Amygdala (tissue), 56 donors: ENCODE measurements around the gene CERKL.
"Not testable (repeated sequence)": the region's sequence is repeated elsewhere in the genome, so short reads cannot be mapped to it uniquely, and the experiment has no call there.

ENCODE experiments used
- DNase-seq, 56 donors: peaks; one replicate each; lab custom pipeline; 2025; lab: John Stamatoyannopoulos, UW

The CERKL gene, protein sequence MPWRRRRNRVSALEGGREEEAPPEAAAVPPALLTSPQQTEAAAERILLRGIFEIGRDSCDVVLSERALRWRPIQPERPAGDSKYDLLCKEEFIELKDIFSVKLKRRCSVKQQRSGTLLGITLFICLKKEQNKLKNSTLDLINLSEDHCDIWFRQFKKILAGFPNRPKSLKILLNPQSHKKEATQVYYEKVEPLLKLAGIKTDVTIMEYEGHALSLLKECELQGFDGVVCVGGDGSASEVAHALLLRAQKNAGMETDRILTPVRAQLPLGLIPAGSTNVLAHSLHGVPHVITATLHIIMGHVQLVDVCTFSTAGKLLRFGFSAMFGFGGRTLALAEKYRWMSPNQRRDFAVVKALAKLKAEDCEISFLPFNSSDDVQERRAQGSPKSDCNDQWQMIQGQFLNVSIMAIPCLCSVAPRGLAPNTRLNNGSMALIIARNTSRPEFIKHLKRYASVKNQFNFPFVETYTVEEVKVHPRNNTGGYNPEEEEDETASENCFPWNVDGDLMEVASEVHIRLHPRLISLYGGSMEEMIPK

GRCh38 chr2:181656450-181657291 is at the start of gene CERKL:
TSS of gene CERKL (minus strand) at chr2:181657105. CDS start at chr2:181657006, 99 bp downstream.
- peak in 10 of 56 donors; percentile 5 to 42 (median 22) for DNase-seq

DNA sequence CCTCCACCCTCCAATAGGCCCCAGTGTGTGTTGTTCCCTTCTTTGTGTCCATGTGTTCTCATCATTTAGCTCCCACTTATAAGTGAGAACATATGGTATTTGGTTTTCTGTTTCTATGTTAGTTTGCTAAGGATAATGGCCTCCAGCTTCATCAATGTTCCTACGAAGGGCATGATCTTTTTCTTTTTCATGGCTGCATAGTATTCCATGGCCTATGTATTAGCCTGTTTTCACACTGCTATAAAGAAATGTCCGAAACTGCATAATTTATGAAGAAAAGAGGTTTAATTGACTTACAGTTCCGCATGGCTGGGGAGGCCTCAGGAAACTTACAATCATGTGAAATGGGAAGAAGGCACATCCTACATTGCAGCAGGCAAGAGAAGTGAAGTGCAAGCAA is 45.6 kb upstream of the CERKL start:
- DNase-seq: not testable (repeated sequence)

- DNase-seq: no peak
Observed at GRCh38 chr2:181698223-181698622, 41.3 kb upstream of the CERKL start.

DNA sequence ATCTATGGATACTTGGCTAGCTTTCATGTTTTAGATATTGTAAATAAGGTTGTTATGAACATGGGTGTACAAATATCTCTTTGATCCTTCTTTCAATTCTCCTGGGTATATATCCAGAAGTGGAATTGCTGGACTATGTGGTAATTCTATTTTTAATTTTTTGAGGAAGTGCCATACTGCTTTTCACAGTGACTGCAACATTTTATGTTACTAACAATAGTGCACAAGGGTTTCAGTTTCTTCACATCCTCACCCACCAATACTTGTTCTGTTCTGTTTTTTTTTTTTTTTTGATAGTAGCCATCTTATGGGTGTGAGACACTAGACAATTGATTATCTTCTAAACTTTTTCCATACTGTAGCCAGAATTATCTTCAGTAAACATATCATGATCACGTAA is 40.7 kb upstream of the CERKL start:
- no peak for DNase-seq

DNA sequence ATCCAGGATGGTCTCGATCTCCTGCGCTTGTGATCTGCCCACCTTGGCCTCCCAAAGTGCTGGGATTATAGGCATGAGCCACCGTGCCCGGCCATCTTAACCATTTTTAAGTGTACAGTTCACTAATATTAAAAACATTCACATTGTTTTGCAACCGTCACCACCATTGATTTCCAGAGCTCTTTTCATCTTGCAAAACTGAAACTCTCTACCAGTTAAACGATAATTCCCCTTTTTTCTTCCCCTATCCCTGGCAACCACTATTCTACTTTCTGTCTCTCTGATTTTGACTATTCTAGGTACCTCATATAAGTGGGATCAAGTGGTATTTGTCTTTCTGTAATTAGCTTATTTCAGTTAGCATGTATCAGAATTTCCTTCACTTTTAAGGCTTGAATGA is 40.2 kb upstream of the CERKL start:
- no peak for DNase-seq

GRCh38 chr2:181694271-181694670 is 37.4 kb upstream of the CERKL start:
- DNase-seq: no peak

- DNase-seq: no peak
Observed at GRCh38 chr2:181690860-181691259, 34.0 kb upstream of the CERKL start.

DNA sequence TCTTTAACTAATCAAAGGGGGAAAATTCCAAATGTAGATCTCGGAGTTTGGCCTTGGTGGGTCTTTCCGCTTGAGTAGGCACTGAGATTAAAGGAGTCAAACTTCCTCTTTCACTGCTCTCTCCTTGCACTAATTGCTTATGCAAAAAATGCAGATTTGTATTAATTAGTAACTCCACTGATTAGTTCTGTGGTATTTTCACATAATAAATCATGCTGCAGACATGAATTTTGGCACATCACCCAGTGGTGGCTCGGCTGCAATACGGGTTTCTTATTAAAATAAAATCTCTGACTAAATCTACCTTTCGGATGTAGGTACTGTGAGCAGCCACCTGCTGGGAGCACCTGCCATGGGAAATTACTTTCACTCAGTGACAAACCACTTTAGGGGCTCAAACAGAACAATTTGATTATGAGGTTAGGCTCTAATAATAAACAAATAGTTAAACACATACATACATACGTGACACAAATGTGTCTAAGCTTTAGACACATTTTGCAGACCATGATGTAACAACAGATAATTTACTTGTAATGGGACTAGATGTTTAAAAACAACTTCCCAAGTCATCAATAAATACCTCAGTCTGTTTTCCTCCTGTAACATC is 29.8 kb upstream of the CERKL start:
- no peak for DNase-seq

- no peak for DNase-seq
Observed at GRCh38 chr2:181685150-181685688, 28.3 kb upstream of the CERKL start.

DNA sequence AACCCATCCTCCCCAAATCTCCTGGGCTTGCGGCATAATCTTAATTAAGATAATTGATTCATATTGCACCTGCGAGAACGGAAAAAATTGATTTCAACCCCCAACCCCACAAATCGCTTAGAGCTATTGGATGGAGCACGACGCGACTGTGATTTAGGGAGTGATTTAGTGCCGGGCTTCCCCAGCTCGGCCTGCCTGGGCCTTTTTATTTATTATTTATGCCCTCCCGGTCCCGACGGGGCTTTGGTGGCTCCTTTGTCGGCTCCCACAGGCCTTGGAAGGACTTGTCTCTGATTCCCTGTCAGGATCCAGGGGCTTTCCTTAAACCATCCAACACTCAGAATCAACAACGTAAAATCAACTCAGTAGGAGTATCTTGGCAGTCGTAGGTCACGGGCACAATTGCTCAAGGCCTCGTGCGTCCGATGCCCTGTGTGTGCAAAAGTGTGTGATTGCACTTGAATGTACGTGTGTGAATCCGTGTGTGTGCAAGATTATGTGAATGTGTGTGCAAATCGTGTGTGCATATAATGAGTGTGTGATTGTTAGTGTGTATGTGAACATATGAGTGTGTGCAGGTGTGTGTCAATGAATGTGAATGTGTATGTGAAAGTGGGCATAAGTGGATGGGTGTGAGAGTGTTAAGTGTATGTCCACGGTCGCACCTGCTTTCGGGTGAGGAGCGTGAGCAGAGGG is 27.7 kb upstream of the CERKL start:
- no peak for DNase-seq

DNA sequence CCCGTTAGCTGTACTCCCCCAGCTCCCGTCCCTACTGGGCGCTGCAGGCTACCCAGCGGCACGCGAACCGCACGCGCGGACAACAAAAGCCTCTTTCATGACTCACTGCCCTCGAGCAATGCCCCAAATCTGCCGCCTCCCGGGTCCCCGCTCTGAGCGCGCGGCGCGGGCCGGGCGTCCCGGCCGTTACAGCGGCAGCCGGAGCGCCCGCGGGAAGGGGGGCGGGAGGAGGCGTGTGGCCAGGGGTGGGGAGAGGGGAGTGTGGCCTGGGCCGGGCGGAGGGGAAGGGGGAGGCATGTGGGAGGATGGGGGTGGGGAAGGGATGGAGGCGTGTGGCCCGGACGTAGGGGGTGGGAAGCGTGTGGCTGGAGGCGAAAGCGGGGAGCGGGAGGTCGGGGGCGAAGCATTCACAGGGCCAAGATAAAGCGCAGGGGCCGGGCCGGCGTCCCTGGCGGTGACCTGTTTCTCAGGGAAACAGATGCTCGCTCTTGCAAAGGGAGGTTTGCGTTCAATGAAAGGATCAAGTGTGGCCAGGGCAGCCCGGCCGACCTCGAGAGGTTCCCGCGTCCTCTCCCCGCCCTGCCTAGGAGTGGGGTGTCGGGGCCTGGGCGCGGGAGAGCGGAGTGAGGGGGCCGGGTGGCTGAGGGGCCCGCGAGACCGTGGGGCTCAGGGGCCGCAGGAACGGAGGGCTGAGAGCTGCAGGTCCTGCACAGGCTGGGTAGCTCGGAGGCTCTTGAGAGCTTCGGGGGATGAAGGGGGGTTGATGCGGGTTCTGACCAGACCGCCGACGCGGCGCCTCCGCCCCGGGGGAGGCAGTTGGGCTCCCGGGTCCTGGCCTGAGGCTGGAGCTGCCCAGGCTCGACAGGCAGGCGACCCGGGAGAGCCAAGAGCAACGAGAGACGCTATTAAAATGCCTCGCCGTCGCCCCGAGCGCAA is 26.9 kb upstream of the CERKL start:
- peak in 1 of 56 donors; percentile 47 for DNase-seq

- DNase-seq: no peak
Observed at GRCh38 chr2:181682795-181683517, 26.1 kb upstream of the CERKL start.

- no peak for DNase-seq
Observed at GRCh38 chr2:181682026-181682789, 25.3 kb upstream of the CERKL start.

DNA sequence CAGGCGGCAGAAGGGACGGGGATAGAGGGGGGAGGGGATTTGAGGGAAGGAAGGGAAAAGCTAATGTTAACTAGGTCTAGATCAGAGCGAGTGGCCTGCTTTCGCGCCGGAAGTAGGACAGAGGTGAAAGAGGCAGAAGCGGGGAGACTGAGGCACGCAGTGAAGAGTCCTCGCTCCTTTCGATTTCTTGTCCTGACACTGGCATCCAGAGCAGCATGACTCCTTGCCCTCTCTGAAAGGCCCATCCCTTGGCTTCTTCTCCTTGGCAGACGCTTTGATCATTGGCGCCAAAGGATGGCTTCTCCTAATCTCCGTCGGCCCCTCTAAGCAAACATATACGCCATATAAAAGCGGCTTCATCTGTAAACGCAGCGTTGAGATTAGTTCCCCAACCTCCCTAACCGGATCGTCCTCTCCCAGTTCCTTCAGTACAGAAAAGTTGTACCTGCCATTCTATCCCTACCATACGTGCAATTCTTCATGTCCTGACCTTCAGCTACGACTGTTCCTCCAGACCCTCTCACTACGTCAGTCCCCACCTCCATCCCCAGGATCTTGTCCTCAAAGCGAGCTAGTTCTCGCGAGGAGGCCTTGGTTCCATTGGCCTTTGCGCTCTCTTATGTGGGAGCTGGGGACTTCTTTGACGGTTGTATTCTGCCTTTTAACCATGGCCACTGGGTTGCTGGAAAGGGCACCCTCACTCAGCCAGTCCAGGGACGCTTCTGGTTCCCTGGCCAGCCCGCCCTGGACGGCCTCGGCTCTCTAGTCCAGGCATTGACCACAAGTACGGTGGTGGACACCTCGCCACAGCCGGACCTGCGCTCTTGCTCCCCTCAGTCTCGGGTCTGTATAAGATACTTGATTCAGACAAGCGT is 24.3 kb upstream of the CERKL start:
- DNase-seq: no peak

DNA sequence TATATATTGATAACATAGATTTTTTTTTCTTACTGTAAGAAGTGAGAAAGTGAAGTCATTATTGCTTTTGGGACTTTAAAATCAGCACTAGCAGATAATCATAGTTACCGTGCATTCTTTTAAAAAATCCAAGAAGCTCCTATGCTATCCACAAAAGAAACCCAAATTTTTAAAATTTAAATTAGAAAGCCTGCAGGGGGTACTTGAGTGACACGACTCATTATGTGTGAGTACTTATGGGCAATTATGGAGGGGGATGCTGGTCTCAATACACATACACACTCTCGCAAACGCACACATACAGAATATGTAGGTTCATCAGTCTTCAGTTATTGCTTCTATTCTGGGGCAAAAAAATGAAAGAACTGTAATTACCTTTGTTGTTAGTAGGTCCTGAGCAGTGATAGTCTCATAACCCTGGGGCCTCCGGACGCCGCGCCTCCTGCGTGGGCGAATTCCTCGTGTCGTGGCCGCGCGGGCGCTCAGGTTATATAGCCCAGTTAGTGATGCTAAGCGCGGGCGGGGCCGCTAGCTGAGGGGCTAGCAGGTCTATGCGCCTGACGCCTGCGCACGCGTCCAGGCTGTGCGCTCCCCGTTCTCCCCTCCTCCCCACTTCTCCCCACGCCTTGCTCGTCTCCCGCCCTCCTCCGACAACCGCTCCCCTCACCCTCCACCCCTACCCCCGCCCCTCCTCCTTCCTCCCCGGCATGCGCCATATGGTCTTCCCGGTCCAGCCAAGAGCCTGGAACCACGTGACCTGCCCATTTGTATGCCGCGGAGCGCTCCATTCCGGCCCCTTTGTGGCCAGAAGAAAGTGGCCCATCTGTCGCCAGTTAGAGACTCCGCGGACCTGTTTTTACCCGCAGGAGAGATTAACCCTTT is 23.4 kb upstream of the CERKL start, which contains the start of gene NEUROD1:
Gene NEUROD1, minus strand, starts transcription at position 463 of the 882 bp plus-strand sequence. CDS start 1,657 bp downstream, outside the sequence.
- DNase-seq: peak in 9 of 56 donors; percentile 11 to 68 (median 23)
